Hematopoietic multipotent progenitor cell treated with erythropoietin and hydrocortisone succinate and interleukin-3 and kit ligand, for 15 days (in vitro differentiated cells): ENCODE results near the gene TNFRSF4.
"Not testable (repeated sequence)": the region's sequence is repeated elsewhere in the genome, so short reads cannot be mapped to it uniquely, and the experiment has no call there.

ENCODE experiments used
- DNase-seq: peaks from one replicate; pipeline ENCODE4 v3.0.0-alpha.2; 2015; ENCODE audit warnings: low spot score

Gene TNFRSF4

GRCh38 chr1:1182491-1183220 is 31.3 kb downstream of the TNFRSF4 start:
- no peak for DNase-seq

DNA sequence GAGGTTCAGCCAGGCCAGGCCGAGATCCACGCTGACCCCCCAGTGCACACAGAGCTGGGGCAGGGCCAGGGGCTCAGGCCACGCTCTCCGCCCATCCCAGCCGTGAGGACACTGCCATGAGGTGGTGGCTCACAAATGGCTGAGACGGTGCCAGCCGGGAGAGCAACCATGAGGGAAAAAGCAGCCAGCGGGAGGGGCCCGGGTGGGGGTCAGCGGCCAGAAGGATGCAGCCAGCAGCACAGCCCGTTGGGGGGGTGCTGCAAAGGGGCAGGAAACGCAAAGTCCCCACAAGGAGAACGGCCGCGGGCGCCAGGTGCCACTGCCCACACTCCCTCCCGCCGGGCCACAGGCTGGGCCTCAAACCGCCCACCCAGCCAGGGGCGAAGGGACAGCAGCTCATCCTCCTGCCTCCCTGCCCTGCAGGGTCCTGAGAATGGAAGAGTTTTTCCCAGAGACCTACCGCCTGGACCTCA is 32.0 kb downstream of the TNFRSF4 start:
- no peak for DNase-seq

DNA sequence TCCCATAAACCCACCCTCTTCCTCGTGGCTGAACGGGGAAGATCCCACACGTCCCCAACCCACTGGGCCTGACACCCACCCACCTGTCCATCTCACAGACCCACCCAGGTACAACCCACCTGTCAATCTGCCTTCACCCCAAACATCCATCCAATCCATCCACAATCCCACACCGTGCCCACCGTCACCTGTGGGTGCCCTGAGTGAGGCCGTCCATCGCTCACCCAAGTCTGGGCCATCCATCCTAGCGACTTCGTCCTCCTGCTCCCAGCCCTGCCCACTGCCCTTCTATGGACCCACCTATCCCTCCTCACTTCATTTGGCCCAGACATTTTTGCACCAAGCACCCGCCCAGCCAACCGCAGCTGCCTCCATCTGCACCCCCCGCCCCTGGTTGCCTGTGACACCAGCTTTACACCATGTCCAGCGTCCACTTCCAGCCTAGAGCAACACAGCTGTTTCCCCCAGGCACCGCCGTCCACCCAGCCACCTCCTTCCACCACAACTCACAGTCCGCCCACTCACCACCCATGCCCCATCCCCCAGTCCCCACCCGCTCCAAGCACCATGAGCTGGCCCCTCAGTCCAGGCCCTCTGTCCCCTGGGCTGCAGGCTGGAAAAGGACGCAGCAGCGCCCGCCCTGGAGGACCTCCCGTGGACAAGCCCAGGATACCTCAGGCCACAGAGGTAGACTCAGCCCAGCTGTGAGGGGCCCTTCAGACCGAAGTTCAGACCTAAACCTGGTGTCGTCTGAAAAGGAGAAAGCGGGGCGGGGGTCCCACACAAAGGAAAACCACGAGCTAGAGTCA is 32.6 kb downstream of the TNFRSF4 start:
- DNase-seq = no peak

GRCh38 chr1:1179983-1180861 is 33.7 kb downstream of the TNFRSF4 start:
- DNase-seq = no peak

- DNase-seq = no peak
These were observed 34.5 kb downstream of the TNFRSF4 start for GRCh38 chr1:1179346-1179982.

DNA sequence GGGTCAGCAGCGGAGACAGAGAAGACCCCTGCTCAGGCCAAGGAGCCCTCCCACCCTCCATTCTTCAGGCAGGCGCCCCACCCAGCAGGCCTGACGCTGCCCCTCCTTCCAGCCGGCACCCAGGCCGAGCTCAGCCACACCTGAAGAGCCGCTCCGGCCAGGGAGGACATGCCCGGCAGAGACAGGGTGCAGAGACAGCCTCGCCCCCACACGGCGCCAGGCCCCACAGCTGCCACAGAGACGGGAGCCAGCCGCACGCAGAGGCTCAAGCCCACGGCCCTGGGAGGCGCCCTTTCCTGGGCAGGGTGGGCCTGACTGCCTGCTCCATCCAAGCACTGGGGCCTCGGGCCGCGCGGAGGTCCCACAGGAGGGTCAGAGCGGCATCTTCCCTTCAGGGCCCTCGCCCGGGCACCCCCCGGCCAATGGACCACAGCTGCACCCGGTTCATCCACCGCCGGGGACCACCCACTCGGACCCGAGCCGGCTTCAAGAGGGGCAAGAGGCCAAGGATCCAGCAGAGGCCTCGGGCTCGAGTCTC is 35.1 kb downstream of the TNFRSF4 start:
- DNase-seq = no peak

- DNase-seq = no peak
These were observed 36.3 kb downstream of the TNFRSF4 start for GRCh38 chr1:1177452-1178206.

- no peak for DNase-seq
These were observed 37.0 kb downstream of the TNFRSF4 start for GRCh38 chr1:1176931-1177330.

- DNase-seq = not testable (repeated sequence)
These were observed 37.7 kb downstream of the TNFRSF4 start for GRCh38 chr1:1176063-1176761.

- DNase-seq = no peak
These were observed 38.5 kb downstream of the TNFRSF4 start for GRCh38 chr1:1175221-1176062.

GRCh38 chr1:1173793-1174415 is 40.0 kb downstream of the TNFRSF4 start, which contains the start of gene TTLL10:
Gene TTLL10, plus strand, starts transcription at chr1:1173880. Its CDS starts 5,336 bp downstream, at chr1:1179216.
- DNase-seq = no peak

DNA sequence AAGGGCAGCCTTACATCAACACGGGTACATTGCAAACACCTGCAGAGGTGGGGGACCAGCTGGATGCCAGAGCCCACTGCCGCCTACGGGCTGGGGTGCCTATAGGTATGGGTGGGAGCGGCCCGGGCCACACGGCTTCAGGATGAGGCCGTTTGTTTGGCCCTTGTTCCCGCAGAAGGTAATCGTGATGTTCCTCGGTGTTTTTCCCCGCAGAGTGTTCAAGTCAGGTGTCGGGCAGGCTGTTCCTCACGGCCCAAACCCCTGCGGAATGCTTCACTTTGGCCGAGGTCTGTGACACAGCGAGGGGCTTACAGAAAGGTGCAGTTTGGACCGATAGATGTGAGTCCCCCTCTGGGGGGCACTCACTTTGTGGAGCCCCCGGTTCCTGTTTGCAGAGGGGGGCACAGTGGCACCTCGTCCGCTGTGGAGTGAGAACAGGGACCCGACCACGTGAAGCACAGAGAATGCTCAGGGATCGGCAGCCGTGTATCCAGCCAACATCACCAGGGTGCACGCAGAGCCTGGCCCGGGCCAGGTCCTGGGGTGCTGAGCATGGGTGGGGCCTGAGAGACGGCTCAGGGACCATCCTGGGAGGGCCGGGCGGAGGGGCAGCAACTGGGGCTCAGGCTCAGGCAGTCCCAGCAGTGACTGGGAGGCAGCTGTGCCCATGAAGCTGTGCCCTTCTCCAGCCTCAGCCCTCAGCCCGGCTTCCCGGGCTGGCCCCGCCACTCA is 40.7 kb downstream of the TNFRSF4 start:
- no peak for DNase-seq

- no peak for DNase-seq
These were observed 42.2 kb downstream of the TNFRSF4 start for GRCh38 chr1:1171546-1172340.

- DNase-seq = no peak
These were observed 42.8 kb downstream of the TNFRSF4 start for GRCh38 chr1:1171161-1171545.

- no peak for DNase-seq
These were observed 43.5 kb downstream of the TNFRSF4 start for GRCh38 chr1:1170215-1171091.
